IMR-90 (cell line): Measurements from ENCODE around the gene TATDN2. TPM values are rescaled to one million over a fixed set of nuclear protein-coding genes. Genes with fewer than 3 reads are reported as not detected.

ENCODE experiments used
- ATAC-seq: fragments of 200-7000 bp; cut with Tn5 transposase; 2 replicates; pipeline ENCODE4 v1.9.1; 2020; ENCODE audit warnings: low read depth, mild to moderate bottlenecking, moderate library complexity
- BruUV-seq: library from RNA; stranded (reverse); fragments of 400-500 nt; replicated peaks from 2 replicates; lab custom pipeline; 2021; lab: Mats Ljungman, UMichigan
- CTCF ChIA-PET: fragments of 300-600 bp; formaldehyde crosslinking; extraction: SDS; loops from one replicate; lab custom pipeline; 2021; ENCODE audit warnings: antibody characterized with exemption; lab: Yijun Ruan, JAX
- POLR2A ChIA-PET: fragments of 300-600 bp; sonication (Branson Sonifier 250); formaldehyde crosslinking; loops from one replicate; lab custom pipeline; 2022; ENCODE audit warnings: antibody characterized with exemption; ENCODE audit not compliant: unreplicated experiment; lab: Charles Lee
- DNase-seq: peaks from one replicate; pipeline ENCODE4 v3.0.0; 2013
- H2AFZ ChIP-seq: replicated peaks from 2 replicates; pipeline ENCODE3; 2013; ENCODE audit warnings: low read length, mild to moderate bottlenecking; ENCODE audit not compliant: poor library complexity
- H2AK5ac ChIP-seq: 2 replicates; pipeline ENCODE4 v1.6.1; 2013; ENCODE audit warnings: low read depth, low read length, inconsistent platforms
- H2AK9ac ChIP-seq: replicated peaks from 2 replicates; pipeline ENCODE3; 2013; ENCODE audit warnings: mild to moderate bottlenecking, low read depth, low read length, moderate library complexity; ENCODE audit not compliant: poor library complexity
- H2BK120ac ChIP-seq: 2 replicates; pipeline ENCODE4 v1.6.1; 2013; ENCODE audit warnings: low read depth, low read length, inconsistent platforms
- H2BK15ac ChIP-seq: 3 replicates; pipeline ENCODE4 v1.6.1; 2013; ENCODE audit warnings: low read depth, low read length, inconsistent platforms
- H2BK20ac ChIP-seq: 2 replicates; pipeline ENCODE4 v1.6.1; 2013; ENCODE audit warnings: low read depth, mild to moderate bottlenecking, inconsistent platforms, low read length, moderate library complexity
- H2BK5ac ChIP-seq: 2 replicates; pipeline ENCODE4 v1.6.1; 2013; ENCODE audit warnings: mild to moderate bottlenecking, low read depth, low read length, inconsistent platforms; ENCODE audit not compliant: poor library complexity, severe bottlenecking
- H3K14ac ChIP-seq: replicated peaks from 2 replicates; pipeline ENCODE4 v1.6.1; 2013; ENCODE audit warnings: low read depth, low read length, inconsistent platforms
- H3K18ac ChIP-seq: 2 replicates; pipeline ENCODE4 v1.6.1; 2013; ENCODE audit warnings: low read depth, low read length, control low read depth
- H3K23ac ChIP-seq: 2 replicates; pipeline ENCODE4 v1.6.1; 2013; ENCODE audit warnings: low read depth, low read length, inconsistent platforms
- H3K27ac ChIP-seq: 2 replicates; pipeline ENCODE4 v1.5.1; 2013; ENCODE audit warnings: mild to moderate bottlenecking, control low read depth, low read length; ENCODE audit not compliant: insufficient read depth
- H3K27me3 ChIP-seq: 2 replicates; pipeline ENCODE4 v1.6.1; 2013; ENCODE audit warnings: low read length; ENCODE audit not compliant: control insufficient read depth, insufficient read depth
- H3K36me3 ChIP-seq: 2 replicates; pipeline ENCODE4 v1.6.1; 2013; ENCODE audit warnings: low read length, mixed read lengths; ENCODE audit not compliant: control insufficient read depth, insufficient read depth
- H3K4ac ChIP-seq: 2 replicates; pipeline ENCODE4 v1.6.1; 2013; ENCODE audit warnings: low read depth, low read length, inconsistent platforms
- H3K4me1 ChIP-seq: 2 replicates; pipeline ENCODE4 v1.6.1; 2013; ENCODE audit warnings: low read length, mixed read lengths; ENCODE audit not compliant: control insufficient read depth, insufficient read depth
- H3K4me2 ChIP-seq: 2 replicates; pipeline ENCODE4 v1.6.1; 2013; ENCODE audit warnings: low read depth, mild to moderate bottlenecking, control low read depth, low read length, moderate library complexity
- H3K4me3 ChIP-seq: 2 replicates; pipeline ENCODE4 v1.5.1; 2013; ENCODE audit warnings: low read depth, mild to moderate bottlenecking, control low read depth, low read length, moderate library complexity; ENCODE audit not compliant: insufficient read depth
- H3K56ac ChIP-seq: 2 replicates; pipeline ENCODE4 v1.6.1; 2013; ENCODE audit warnings: low read length, inconsistent platforms; ENCODE audit not compliant: insufficient read depth; ENCODE audit errors: extremely low read depth
- H3K79me1 ChIP-seq, 2 experiments: 2 replicates each; pipeline ENCODE4 v1.6.1; 2013; ENCODE audit warnings: low read length in 2 of 2, inconsistent platforms in 1 of 2, low read depth in 1 of 2
- H3K9ac ChIP-seq: 2 replicates; pipeline ENCODE4 v1.6.1; 2013; ENCODE audit warnings: low read depth, low read length, control low read depth
- H3K9me1 ChIP-seq: 2 replicates; pipeline ENCODE4 v1.6.1; 2013; ENCODE audit warnings: low read length, inconsistent platforms; ENCODE audit not compliant: insufficient read depth
- H3K9me3 ChIP-seq: 2 replicates; pipeline ENCODE4 v1.6.1; 2013; ENCODE audit warnings: low read length; ENCODE audit not compliant: control insufficient read depth, insufficient read depth
- H4K20me1 ChIP-seq: 2 replicates; pipeline ENCODE4 v1.6.1; 2013; ENCODE audit warnings: low read length, inconsistent platforms; ENCODE audit not compliant: insufficient read depth
- H4K5ac ChIP-seq: 2 replicates; pipeline ENCODE4 v1.6.1; 2013; ENCODE audit warnings: mild to moderate bottlenecking, low read depth, low read length, control low read depth
- H4K8ac ChIP-seq, 2 experiments: 2 replicates each; pipeline ENCODE4 v1.6.1; 2013; ENCODE audit warnings: low read depth in 2 of 2, low read length in 2 of 2, control low read depth in 1 of 2, inconsistent platforms in 1 of 2
- H4K91ac ChIP-seq: 2 replicates; pipeline ENCODE4 v1.6.1; 2013; ENCODE audit warnings: low read depth, low read length, inconsistent platforms; ENCODE audit not compliant: insufficient read depth
- BHLHE40 ChIP-seq: fragments of 150-350 bp; IDR thresholded peaks from 2 replicates; pipeline ENCODE4 v1.6.1; 2016; ENCODE audit warnings: mild to moderate bottlenecking, low read depth, low read length
- ELK1 ChIP-seq: fragments of 150-350 bp; IDR thresholded peaks from 2 replicates; pipeline ENCODE4 v1.6.1; 2016; ENCODE audit warnings: low read depth, mild to moderate bottlenecking, low read length, moderate library complexity, borderline replicate concordance
- FOS ChIP-seq: fragments of 150-350 bp; IDR thresholded peaks from 2 replicates; pipeline ENCODE4 v1.6.1; 2016; ENCODE audit warnings: low read depth, low read length
- MAFK ChIP-seq: IDR thresholded peaks from 2 replicates; pipeline ENCODE4 v1.6.1; 2012; ENCODE audit warnings: low read depth, low read length, improper control_type of control experiment
- MAZ ChIP-seq: IDR thresholded peaks from 2 replicates; pipeline ENCODE4 v1.6.1; 2012; ENCODE audit warnings: low read depth, mild to moderate bottlenecking, low read length, improper control_type of control experiment, moderate library complexity, borderline replicate concordance
- MXI1 ChIP-seq: IDR thresholded peaks from 2 replicates; pipeline ENCODE4 v1.6.1; 2012; ENCODE audit warnings: low read depth, mild to moderate bottlenecking, low read length, moderate library complexity, borderline replicate concordance
- NFE2L2 ChIP-seq: fragments of 150-350 bp; IDR thresholded peaks from 2 replicates; pipeline ENCODE4 v1.6.1; 2016; ENCODE audit warnings: low read depth, mild to moderate bottlenecking, low read length
- POLR2A ChIP-seq: IDR thresholded peaks from 2 replicates; pipeline ENCODE4 v1.6.1; 2012; ENCODE audit warnings: mild to moderate bottlenecking, low read depth, low read length
- RCOR1 ChIP-seq: IDR thresholded peaks from 2 replicates; pipeline ENCODE4 v1.6.1; 2012; ENCODE audit warnings: mild to moderate bottlenecking, low read length, improper control_type of control experiment; ENCODE audit not compliant: insufficient replicate concordance
- RFX5 ChIP-seq: IDR thresholded peaks from 2 replicates; pipeline ENCODE4 v1.8.0; 2012; ENCODE audit warnings: low read depth, mild to moderate bottlenecking, low read length, moderate library complexity
- SMC3 ChIP-seq: fragments of 150-350 bp; IDR thresholded peaks from 2 replicates; pipeline ENCODE4 v1.6.1; 2016; ENCODE audit warnings: low read depth, mild to moderate bottlenecking, antibody characterized with exemption, low read length, moderate library complexity
- USF2 ChIP-seq: fragments of 150-350 bp; IDR thresholded peaks from 2 replicates; pipeline ENCODE4 v1.6.1; 2017; ENCODE audit warnings: mild to moderate bottlenecking, antibody characterized with exemption, low read length, low read depth
- WGBS, 2 experiments: methylation state at CpG; one replicate each; pipeline versions ENCODE4 v1.1.5 to v1.1.7; 2013; ENCODE audit warnings: missing lambda C conversion rate in 2 of 2; ENCODE audit not compliant: insufficient read length in 1 of 2; ENCODE audit errors: extremely low coverage in 2 of 2; 5-methylcytosine and 5-hydroxymethylcytosine counted together
- dilution Hi-C: fragments of 300-500 bp; cut with HindIII; formaldehyde crosslinking; loops from one replicate; pipeline ENCODE4 v1.14.3; 2018; ENCODE audit warnings: low sequenced_read_pairs; ENCODE audit not compliant: unreplicated experiment
- in situ Hi-C: fragments of 300-500 bp; cut with MboI; formaldehyde crosslinking; loops from 3 replicates; pipeline ENCODE4 v1.14.3; 2019; ENCODE audit warnings: low sequenced_read_pairs, inconsistent platforms, mixed read lengths
- intact Hi-C: fragments of 100-400 bp; cut with micrococcal nuclease; formaldehyde crosslinking; loops from 2 replicates; pipeline ENCODE4 v1.10.0; 2022
- polyA plus RNA-seq, 3 experiments: library from polyadenylated mRNA; depleted of rRNA; stranded (reverse); fragments of >200 nt; gene quantifications; 2 replicates each; pipeline ENCODE4 v1.2.3, GENCODE V29; 2012; ENCODE audit warnings: low replicate concordance in 1 of 3
- total RNA-seq: library from RNA; depleted of rRNA; stranded (reverse); fragments of >200 nt; gene quantifications from 2 replicates; pipeline ENCODE4 v1.2.3, GENCODE V29; 2012

The TATDN2 gene
- total and polyA plus RNA-seq, 2 of the 4 experiments (the other 2 are of a cell fraction), result 9.0 to 18.8 TPM

GRCh38 chr3:10233988-10234387 lies 14.3 kb upstream of the TATDN2 start:
- ATAC-seq, result no peak
- intact Hi-C loops, result no loop called here
- no peaks in the 10 kb centered on the region for H3K27me3 ChIP-seq
- peaks cover 18% of the 10 kb centered on the region for H3K36me3 ChIP-seq
- no peak overlapping the region for H4K91ac ChIP-seq
- no peak overlapping the region for H3K23ac ChIP-seq
- dilution Hi-C loops, result no loop called here
- no TSS peak for BruUV-seq
- H3K4me2 ChIP-seq, result no peak overlapping the region
- ChIA-PET CTCF (interaction anchor here (1.2 kb wide), 1 partner anchor 12 kb away, joined by 3 read pairs; no protein-coding TSS in a partner anchor), POLR2A (no interaction called here)
- no peak overlapping the region for H3K14ac ChIP-seq
- no peaks in the 10 kb centered on the region for H3K79me1 ChIP-seq
- no peak overlapping the region for H2AFZ ChIP-seq
- no peak overlapping the region for H4K8ac ChIP-seq
- H3K4me3 ChIP-seq, result no peak overlapping the region
- H3K4ac ChIP-seq, result no peak overlapping the region
- no peak overlapping the region for H3K27ac ChIP-seq
- H3K9ac ChIP-seq, result no peak overlapping the region
- H2AK5ac ChIP-seq, result no peak overlapping the region
- no peak overlapping the region for H3K56ac ChIP-seq
- no peak overlapping the region for H4K5ac ChIP-seq
- no peak overlapping the region for H2BK15ac ChIP-seq
- no peaks in the 10 kb centered on the region for H4K20me1 ChIP-seq
- H3K4me1 ChIP-seq, result no peaks in the 10 kb centered on the region
- no peaks in the 10 kb centered on the region for H3K9me3 ChIP-seq
- no peak for DNase-seq
- H2BK20ac ChIP-seq, result no peak overlapping the region
- in situ Hi-C loops, result no loop called here
- H3K9me1 ChIP-seq, result peaks cover 7% of the 10 kb centered on the region; the same call in 1 of the 2 replicates
- H2BK5ac ChIP-seq, result no peak overlapping the region
- H3K18ac ChIP-seq, result no peak overlapping the region
- H2AK9ac ChIP-seq, result no peak overlapping the region
- TF ChIP-seq RCOR1 (no peak), MAZ (no peak), FOS (no peak), SMC3 (no peak), USF2 (no peak), MAFK (no peak), ELK1 (no peak), MXI1 (no peak), POLR2A (no peak), RFX5 (no peak), NFE2L2 (no peak), BHLHE40 (no peak)
- WGBS, 2 experiments, result 100% methylated on average over 5 of the region's 13 CpGs; no CpG with 5 or more reads in 1 of the 2 experiments
- H2BK120ac ChIP-seq, result no peak overlapping the region
